LoVo (cell line): Measurements from ENCODE around the gene ALK.

ENCODE experiments used
- DNase-seq: peaks from one replicate; pipeline ENCODE4 v3.0.0-alpha.2; 2016; ENCODE audit warnings: low spot score

Gene ALK

GRCh38 chr2:29575370-29575890, 346.0 kb downstream of the ALK start:
- DNase-seq: no peak

- no peak for DNase-seq
These were observed 347.8 kb downstream of the ALK start for GRCh38 chr2:29573612-29574011.

GRCh38 chr2:29573147-29573546, 348.2 kb downstream of the ALK start:
- no peak for DNase-seq

- no peak for DNase-seq
These were observed 350.8 kb downstream of the ALK start for GRCh38 chr2:29570539-29570938.

GRCh38 chr2:29567906-29568520, 353.4 kb downstream of the ALK start:
- no peak for DNase-seq

- no peak for DNase-seq
These were observed 357.7 kb downstream of the ALK start for GRCh38 chr2:29563697-29564096.

- no peak for DNase-seq
These were observed 358.5 kb downstream of the ALK start for GRCh38 chr2:29562896-29563295.

- no peak for DNase-seq
These were observed 359.1 kb downstream of the ALK start for GRCh38 chr2:29562319-29562718.

GRCh38 chr2:29561628-29562027, 359.8 kb downstream of the ALK start:
- DNase-seq: no peak

GRCh38 chr2:29561181-29561580, 360.2 kb downstream of the ALK start:
- DNase-seq: no peak

GRCh38 chr2:29560566-29560965, 360.8 kb downstream of the ALK start:
- DNase-seq: no peak

- no peak for DNase-seq
These were observed 361.4 kb downstream of the ALK start for GRCh38 chr2:29560030-29560429.

GRCh38 chr2:29559578-29559977, 361.8 kb downstream of the ALK start:
- DNase-seq: no peak

- no peak for DNase-seq
These were observed 363.3 kb downstream of the ALK start for GRCh38 chr2:29558097-29558496.

- no peak for DNase-seq
These were observed 364.1 kb downstream of the ALK start for GRCh38 chr2:29557268-29557667.

- no peak for DNase-seq
These were observed 372.4 kb downstream of the ALK start for GRCh38 chr2:29549069-29549380.

GRCh38 chr2:29544917-29545316, 376.5 kb downstream of the ALK start:
- no peak for DNase-seq

- DNase-seq: no peak
These were observed 377.4 kb downstream of the ALK start for GRCh38 chr2:29544031-29544430.

- DNase-seq: no peak
These were observed 386.2 kb downstream of the ALK start for GRCh38 chr2:29535188-29535587.

GRCh38 chr2:29532436-29532835, 388.9 kb downstream of the ALK start:
- DNase-seq: no peak

- no peak for DNase-seq
These were observed 389.8 kb downstream of the ALK start for GRCh38 chr2:29531626-29532025.

GRCh38 chr2:29530281-29530680, 391.1 kb downstream of the ALK start:
- DNase-seq: no peak

- DNase-seq: no peak
These were observed 392.4 kb downstream of the ALK start for GRCh38 chr2:29528891-29529520.

- DNase-seq: no peak
These were observed 393.0 kb downstream of the ALK start for GRCh38 chr2:29528371-29528770.
